ENCODE results near the gene MRPS5.
"Not testable (repeated sequence)": the region's sequence is repeated elsewhere in the genome, so short reads cannot be mapped to it uniquely, and the experiment has no call there.

MRPS5 gene

GRCh38 chr2:95121407-95122196 lies at the start of gene MRPS5:
TSS of gene MRPS5 (minus strand) at chr2:95121808. CDS start at chr2:95121791, 17 bp downstream.
- DNase-seq: peak; percentile 83 to 86 (median 84)

DNA sequence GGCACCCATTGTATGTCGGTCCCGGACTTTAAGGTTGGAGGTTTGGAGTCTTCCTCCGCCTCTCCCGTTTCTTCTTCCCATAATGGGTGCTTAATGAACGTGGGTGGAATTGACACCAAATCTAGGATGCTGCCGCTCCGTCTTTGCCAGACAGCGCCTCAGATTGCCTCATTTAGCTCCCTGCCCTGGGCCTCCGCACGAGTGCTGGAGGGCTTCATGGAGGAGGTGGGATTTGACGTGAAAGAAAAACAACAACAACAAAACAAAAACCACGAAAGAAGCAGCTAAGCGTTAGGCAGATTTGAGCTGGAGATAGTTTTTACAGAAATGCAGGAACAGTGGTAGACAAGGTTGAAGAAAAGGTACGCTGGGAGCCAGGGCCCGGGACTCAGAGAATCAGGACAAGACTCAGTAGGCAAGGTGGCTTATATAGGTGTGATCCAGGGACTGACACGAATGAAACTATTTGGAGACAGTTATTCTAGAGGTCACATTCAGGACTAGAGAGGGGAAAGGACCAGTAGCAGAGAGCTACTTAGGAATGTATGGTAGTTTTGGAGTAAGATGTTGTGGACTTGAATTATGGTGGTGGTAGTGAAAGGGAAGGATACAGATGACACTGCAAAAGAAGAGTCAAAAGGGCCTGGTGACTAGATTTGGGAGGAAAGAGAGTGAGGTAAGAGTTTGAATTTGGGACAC lies 44.6 kb upstream of the MRPS5 start:
- DNase-seq: no peak

DNA sequence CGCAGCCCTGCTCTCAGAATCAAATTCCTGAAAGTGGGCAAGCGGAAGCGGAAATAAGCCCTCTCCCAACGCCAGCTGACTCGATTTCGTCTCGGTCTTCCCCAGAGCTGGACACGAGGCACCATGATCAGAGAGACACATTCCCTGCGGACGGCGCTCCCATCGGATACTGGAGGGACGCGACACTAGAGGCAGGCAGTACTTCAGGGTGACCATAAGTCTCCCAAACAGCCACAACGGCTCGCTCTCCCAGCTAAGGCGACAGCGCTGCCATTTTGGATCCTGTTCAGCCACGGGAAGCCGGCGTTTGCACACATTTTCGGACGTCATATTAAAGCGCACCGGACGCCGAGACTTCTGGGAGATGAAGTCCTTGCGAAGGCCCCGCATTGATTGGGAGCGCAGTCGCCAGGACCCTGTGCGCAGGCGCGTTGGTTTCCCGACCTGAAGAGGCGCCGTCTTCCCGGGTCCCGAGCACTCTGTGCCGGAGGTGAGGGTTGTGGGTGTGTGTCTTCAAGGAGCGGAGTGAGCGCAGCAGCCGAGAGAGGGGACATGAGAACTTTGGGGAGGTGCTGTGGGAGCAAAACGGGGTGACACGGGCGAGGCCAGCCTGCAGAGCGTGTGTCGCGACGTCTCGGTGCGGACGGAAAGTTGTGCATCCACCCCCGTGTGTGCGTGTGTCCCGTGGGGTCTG lies 43.9 kb upstream of the MRPS5 start, which contains the start of gene ZNF2:
Gene ZNF2 (plus strand): TSS at position 439 of the 694 bp plus-strand sequence. CDS start 10,418 bp downstream, outside the sequence.
- peak; percentile 94 to 99 (median 98) for DNase-seq

DNA sequence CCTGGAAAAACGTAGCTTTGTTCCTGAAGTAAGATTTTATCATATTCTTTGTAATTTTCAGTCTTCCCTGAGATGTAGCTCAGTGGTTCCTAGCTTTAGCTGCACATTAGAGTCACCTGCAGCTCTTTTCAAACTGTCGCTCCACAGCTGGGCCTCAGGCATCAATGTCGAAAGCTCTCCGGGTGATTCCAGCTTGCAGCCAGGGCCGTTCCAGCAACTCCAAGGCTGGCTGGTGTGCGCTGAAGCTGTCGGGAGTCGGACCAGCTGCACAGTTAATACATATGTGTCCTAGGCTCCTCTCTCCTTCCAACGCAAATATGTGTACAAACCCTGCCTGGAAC lies 43.4 kb upstream of the MRPS5 start:
- no peak for DNase-seq

- peak; percentile 65 to 79 (median 67) for DNase-seq
These were observed 38.3 kb upstream of the MRPS5 start, which contains the start of gene ZNF514 for GRCh38 chr2:95159690-95160449. TSS of gene ZNF514 (minus strand) at chr2:95159848. CDS start at chr2:95153253, 6,595 bp downstream.

DNA sequence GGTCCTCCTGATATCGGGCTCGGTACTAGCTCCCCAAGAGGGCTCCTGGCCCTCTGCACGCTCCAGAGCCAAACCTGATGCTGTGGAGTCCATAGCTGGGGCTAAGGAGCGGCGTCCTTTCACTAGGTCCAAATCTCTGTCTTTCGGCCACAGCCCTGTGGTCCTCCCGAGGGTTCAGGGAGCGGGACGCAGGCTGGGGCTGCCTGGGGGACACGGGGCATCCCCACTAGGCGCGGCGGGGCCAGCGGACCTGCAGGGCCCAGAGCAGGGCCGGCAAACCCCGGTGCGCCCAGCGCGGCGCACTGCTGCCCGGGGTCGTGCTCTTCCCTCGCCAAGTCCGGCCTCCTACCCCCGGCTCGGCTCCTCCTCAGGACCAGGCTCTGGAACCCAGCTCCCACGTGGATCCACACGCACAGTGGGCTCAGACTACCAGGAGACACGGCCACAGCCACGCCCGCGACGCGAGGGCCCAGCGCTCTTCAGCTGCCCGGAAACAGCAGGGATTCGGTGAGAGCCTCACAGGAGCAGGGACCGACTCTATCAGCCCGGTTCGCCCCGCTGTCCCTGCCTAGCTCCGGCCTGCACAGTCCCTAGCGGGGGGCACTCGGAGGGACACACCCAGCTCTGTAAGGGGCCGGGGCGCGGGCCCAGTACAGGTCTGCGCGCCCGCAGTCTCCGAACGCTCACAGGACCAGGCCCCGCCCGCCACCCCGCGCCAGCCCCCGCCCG lies 37.4 kb upstream of the MRPS5 start:
- DNase-seq: peak; percentile 12 to 72 (median 66)

GRCh38 chr2:95158441-95158840 lies 36.8 kb upstream of the MRPS5 start:
- peak in 1 of 3 experiments; percentile 58 for DNase-seq

GRCh38 chr2:95149397-95149984 lies 27.9 kb upstream of the MRPS5 start:
- no peak for DNase-seq

GRCh38 chr2:95143838-95144237 lies 22.2 kb upstream of the MRPS5 start:
- no peak for DNase-seq

DNA sequence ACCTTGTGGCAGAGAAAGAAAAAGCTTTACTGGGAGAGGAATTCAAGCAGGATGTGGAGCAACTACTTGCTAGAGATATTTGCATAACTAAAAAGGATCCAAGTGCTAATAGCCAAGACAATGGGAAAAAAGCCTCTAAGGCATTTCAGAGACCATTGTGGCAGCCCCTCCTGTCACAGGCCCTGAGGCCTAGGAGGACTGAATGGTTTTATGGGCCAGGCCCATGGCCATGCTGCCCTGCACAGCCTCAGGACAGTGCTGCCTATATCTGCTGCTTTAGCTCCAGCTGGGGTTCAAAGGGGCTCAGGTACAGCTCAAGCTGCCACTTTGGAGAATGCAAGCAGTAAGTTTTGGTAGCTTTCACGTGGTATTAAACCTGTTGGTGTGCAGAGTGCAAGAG lies 17.1 kb upstream of the MRPS5 start:
- no peak for DNase-seq

DNA sequence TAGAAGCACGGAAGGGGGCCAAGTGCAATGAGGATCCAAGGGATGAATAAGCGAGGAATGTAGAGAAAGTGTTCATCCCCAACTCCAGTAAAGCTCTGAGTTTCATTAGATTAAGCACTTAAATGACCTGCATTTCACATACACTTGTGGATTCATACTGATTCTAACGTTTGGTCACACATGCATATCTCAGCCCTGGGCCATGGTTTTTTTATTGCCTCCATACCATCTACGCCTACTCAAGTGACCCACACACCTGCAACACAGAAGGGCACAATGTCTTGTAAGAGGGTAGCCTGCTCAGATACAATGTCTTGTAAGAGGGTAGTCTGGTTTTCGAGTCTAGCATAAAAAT lies 566 bp upstream of the MRPS5 start:
- DNase-seq: peak in 1 of 3 experiments; percentile 5

DNA sequence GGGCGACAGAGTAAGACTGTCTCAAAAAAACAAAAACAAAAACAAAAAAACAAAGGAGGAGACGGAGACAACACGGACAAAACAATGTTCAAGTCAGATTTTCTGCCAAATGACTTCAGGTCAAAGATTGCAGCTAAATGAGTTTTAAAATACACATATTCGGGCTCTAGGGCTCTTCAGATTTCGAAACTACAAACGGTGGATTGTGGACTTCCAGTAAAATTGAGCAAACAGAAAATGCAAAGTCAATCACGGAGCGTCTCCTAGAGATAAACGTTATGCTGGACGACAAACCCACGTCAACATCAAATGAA lies 558 bp downstream of the MRPS5 start:
- DNase-seq: no peak

DNA sequence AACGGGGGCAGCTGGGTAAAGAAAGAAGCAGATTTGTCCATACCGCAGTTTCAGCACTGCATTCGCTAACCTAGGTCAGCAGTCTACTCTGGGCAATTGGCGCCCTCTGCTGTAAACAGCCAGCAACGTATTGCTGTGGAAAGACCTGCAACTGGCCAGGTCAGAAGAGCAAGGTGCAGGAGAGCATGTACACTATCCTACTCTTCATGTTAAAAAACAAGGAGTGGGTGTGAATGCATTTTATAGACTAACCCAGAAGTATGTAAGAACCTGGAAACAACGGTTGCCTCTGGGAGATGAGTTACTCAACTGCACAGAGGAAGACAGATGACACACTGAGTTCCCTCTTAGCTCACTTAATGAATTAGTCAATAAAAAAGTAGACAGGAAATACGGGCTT lies 6.2 kb downstream of the MRPS5 start:
- DNase-seq: peak; percentile 35 to 79 (median 55)

- DNase-seq: no peak
These were observed 8.1 kb downstream of the MRPS5 start for GRCh38 chr2:95113464-95113863.

DNA sequence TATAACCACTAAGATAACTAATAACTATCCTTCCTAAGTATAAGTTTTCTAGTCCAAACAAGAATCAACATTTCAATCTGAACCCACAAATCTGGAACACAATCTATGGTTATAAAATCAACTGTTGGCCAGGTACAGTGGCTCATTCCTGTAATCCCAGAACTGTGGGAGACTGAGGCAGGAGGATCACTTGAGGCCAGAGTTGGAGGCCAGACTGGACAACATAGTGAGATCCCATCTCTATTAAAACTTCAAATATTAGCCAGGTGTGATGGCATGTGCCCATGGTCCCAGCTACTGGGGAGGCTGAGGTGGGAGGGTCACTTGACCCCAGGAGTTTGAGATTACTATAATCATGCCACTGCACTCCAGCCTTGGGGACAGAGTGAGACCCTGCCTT lies 11.2 kb downstream of the MRPS5 start:
- no peak for DNase-seq

- DNase-seq: no peak
These were observed 12.3 kb downstream of the MRPS5 start for GRCh38 chr2:95109260-95109659.

GRCh38 chr2:95106081-95106480 lies 15.5 kb downstream of the MRPS5 start:
- no peak for DNase-seq

- DNase-seq: no peak
These were observed 17.0 kb downstream of the MRPS5 start for GRCh38 chr2:95104606-95105005.

DNA sequence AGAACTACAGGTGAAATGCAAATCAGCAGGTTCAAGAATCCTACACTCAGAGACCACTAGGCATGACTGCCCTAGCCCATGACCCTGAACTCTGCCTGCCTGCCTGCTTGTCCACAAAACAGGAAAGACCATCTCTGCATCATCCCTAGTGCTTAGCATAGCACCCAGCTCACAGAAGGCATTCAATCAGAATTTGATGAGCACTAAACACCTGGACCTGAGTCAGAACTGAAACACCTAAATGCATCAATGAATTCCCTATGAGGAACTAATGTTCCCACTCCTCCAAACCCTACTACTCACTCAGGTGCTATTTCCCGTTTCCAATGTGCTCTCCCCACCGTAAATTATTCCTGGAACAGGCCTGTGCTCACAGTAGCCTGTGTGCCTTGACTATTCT lies 21.7 kb downstream of the MRPS5 start:
- no peak for DNase-seq

- not testable (repeated sequence) for DNase-seq
These were observed 23.3 kb downstream of the MRPS5 start for GRCh38 chr2:95098273-95098672.

DNA sequence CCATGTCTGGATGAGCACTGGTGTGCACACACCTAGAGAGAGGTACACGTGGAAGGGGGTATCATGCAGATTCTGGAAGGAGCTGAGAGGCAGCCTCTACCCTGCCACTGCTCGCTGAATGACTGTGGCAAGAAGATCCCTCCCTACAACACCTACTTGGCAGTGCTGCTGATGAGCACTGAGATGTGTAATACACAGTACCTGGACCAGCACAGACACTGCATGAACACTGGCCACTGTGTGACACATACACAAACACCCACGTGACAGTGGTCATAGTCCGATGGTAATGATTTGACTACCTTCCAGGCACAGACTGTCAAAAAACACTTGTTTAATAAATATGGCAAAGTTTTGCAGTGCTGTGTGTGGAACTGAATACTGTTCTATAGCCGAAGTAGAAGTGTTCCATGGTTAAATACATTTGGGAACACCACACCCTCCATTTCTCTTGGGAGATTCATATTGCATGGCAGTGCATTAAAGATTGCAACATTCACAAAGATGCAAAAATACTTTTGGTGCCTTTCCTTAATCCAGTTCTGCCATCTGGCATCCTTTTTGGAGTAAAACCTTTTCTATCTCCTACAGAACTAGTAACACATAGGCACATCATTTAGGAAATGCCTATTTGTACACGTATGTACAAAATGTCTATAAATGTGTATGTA lies 29.6 kb downstream of the MRPS5 start:
- DNase-seq: no peak

Data from NCI-H1417 (cell line).